ENCODE data around the gene PHF14.

Gene PHF14

GRCh38 chr7:11109659-11110058 is 136.0 kb downstream of the PHF14 start:
- Histone ChIP-seq H3K9ac (ENCODE audit: low read length) (no peak overlapping the region), H3K9me3 (replicated peaks; ENCODE audit: insufficient read depth, low read length) (no peaks in the 10 kb centered on the region), H3K4me3 (ENCODE audit: low read length) (no peak overlapping the region), H3K79me2 (ENCODE audit: low read length) (no peaks in the 10 kb centered on the region), H3F3A (ENCODE audit: insufficient read depth, low read length) (no peaks in the 10 kb centered on the region), H3K36me3 (replicated peaks; ENCODE audit: insufficient read depth, low read length) (no peaks in the 10 kb centered on the region), H4K20me1 (ENCODE audit: insufficient read depth, low read length) (0 out of 2 replicates have a peak, but pooled peaks cover 5% of the 10 kb centered on the region), H3K9me2 (replicated peaks; ENCODE audit: insufficient read depth, low read length) (no peaks in the 10 kb centered on the region), H3K4me2 (ENCODE audit: low read depth, low read length) (no peak overlapping the region), H3K27ac (ENCODE audit: low read length) (no peak overlapping the region), H3K27me3 (replicated peaks; ENCODE audit: insufficient read depth, low read length) (no peaks in the 10 kb centered on the region), H3K4me1 (ENCODE audit: low read length) (no peaks in the 10 kb centered on the region), H2AFZ (ENCODE audit: low read length) (no peak overlapping the region)
- no peak for DNase-seq
- TF ChIP-seq EZH2phosphoT487 (IDR thresholded peaks at IDR 0.05; ENCODE audit: low read length): no peak
- no peak for TF ChIP-seq CTCF (IDR thresholded peaks at IDR 0.05; ENCODE audit: low read length)
- no peak for TF ChIP-seq EZH2 (optimal IDR thresholded peaks at IDR 0.05; ENCODE audit: low read depth, low read length)

- Histone ChIP-seq H3K9me2 (replicated peaks; ENCODE audit: insufficient read depth, low read length) (no peaks in the 10 kb centered on the region), H3K4me2 (ENCODE audit: low read depth, low read length) (peak overlapping the region; percentile 71), H4K20me1 (ENCODE audit: insufficient read depth, low read length) (no peaks in the 10 kb centered on the region), H3K27me3 (replicated peaks; ENCODE audit: insufficient read depth, low read length) (no peaks in the 10 kb centered on the region), H3K36me3 (replicated peaks; ENCODE audit: insufficient read depth, low read length) (no peaks in the 10 kb centered on the region), H3K27ac (ENCODE audit: low read length) (peak overlapping the region; percentile 12; the same call in 1 of the 2 replicates), H3K9ac (ENCODE audit: low read length) (no peak overlapping the region), H3K79me2 (ENCODE audit: low read length) (no peaks in the 10 kb centered on the region), H3K4me3 (ENCODE audit: low read length) (peak overlapping the region; percentile 18), H2AFZ (ENCODE audit: low read length) (no peak overlapping the region), H3F3A (ENCODE audit: insufficient read depth, low read length) (peaks cover 13% of the 10 kb centered on the region), H3K9me3 (replicated peaks; ENCODE audit: insufficient read depth, low read length) (no peaks in the 10 kb centered on the region), H3K4me1 (ENCODE audit: low read length) (peaks cover 13% of the 10 kb centered on the region)
- TF ChIP-seq CTCF (IDR thresholded peaks at IDR 0.05; ENCODE audit: low read length) (no peak), EZH2 (optimal IDR thresholded peaks at IDR 0.05; ENCODE audit: low read depth, low read length) (no peak), EZH2phosphoT487 (IDR thresholded peaks at IDR 0.05; ENCODE audit: low read length) (no peak)
- DNase-seq: peak; percentile 38
These were observed 146.5 kb downstream of the PHF14 start for GRCh38 chr7:11120068-11120664.

DNA sequence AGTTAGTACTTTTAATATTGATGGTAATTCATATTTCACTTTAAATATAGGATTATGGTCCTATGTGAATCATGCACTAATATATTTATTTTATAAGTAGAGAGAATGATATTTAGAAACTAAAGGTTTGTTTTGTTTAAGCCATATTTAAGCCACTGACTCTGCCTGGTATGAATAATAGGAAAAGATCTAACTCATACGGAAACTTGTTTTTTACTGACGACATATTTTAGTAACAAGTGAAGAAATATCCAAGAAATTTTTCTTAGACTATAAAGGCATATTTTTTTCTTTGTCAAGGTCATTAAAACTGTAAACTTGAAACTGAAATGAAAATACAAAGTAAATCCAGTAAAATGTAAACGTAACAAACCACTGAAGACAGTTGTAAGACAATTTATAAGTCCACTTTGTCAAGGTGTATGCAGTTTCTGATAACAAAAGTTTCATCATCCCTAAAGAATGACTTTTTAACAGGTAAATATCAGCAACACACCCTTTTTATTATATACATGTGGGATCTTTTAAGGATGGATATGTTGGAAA is 147.1 kb downstream of the PHF14 start:
- no peak overlapping the region for H2AFZ ChIP-seq (ENCODE audit: low read length)

More for the DNA sequence above, 147.1 kb downstream of the PHF14 start:
- no peaks in the 10 kb centered on the region for H3K9me3 ChIP-seq (replicated peaks; ENCODE audit: insufficient read depth, low read length)
- no peak for DNase-seq
- H3K4me3 ChIP-seq (ENCODE audit: low read length): 0 out of 2 replicates have a peak overlapping the region, but pooled peaks have one; percentile 18
- peak overlapping the region; percentile 71 for H3K4me2 ChIP-seq (ENCODE audit: low read depth, low read length)
- TF ChIP-seq EZH2phosphoT487 (IDR thresholded peaks at IDR 0.05; ENCODE audit: low read length) (no peak), CTCF (IDR thresholded peaks at IDR 0.05; ENCODE audit: low read length) (no peak)
- no peaks in the 10 kb centered on the region for H3K36me3 ChIP-seq (replicated peaks; ENCODE audit: insufficient read depth, low read length)
- H3K9ac ChIP-seq (ENCODE audit: low read length): no peak overlapping the region
- H3F3A ChIP-seq (ENCODE audit: insufficient read depth, low read length): peaks cover 13% of the 10 kb centered on the region
- no peak overlapping the region for H3K27ac ChIP-seq (ENCODE audit: low read length)
- no peaks in the 10 kb centered on the region for H3K9me2 ChIP-seq (replicated peaks; ENCODE audit: insufficient read depth, low read length)
- no peaks in the 10 kb centered on the region for H3K79me2 ChIP-seq (ENCODE audit: low read length)
- H3K27me3 ChIP-seq (replicated peaks; ENCODE audit: insufficient read depth, low read length): no peaks in the 10 kb centered on the region
- H4K20me1 ChIP-seq (ENCODE audit: insufficient read depth, low read length): no peaks in the 10 kb centered on the region
- H3K4me1 ChIP-seq (ENCODE audit: low read length): peaks cover 13% of the 10 kb centered on the region

All from MM.1S (cell line).